HG03097 (cell line): ENCODE results near the gene LCN12.
"Not testable (repeated sequence)": the region's sequence is repeated elsewhere in the genome, so short reads cannot be mapped to it uniquely, and the experiment has no call there.

ENCODE experiments used
- ATAC-seq: cut with Tn5 transposase; IDR thresholded peaks from one replicate; pipeline ENCODE4 v1.9.1; 2021; ENCODE audit not compliant: unreplicated experiment, low FRiP score

LCN12 gene

DNA sequence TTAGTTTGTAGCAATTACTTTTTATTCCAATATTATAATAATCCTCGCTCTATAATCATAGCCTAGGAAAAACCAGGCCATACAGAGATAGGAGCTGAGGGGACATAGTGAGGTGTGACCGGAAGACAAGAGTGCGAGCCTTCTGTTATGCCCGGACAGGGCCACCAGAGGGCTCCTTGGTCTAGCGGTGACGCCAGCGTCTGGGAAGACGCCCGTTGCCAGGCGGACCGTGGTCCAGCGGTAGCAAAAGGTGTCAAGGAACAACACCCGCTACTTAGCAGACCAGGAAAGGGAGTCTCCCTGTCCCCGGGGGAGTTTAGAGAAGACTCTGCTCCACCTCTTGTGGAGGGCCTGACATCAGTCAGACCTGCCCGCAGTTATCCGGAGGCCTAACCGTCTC lies 52.2 kb downstream of the LCN12 start:
- ATAC-seq, result not testable (repeated sequence)
